ENCODE results near the gene MAN2A2.

Gene MAN2A2

DNA sequence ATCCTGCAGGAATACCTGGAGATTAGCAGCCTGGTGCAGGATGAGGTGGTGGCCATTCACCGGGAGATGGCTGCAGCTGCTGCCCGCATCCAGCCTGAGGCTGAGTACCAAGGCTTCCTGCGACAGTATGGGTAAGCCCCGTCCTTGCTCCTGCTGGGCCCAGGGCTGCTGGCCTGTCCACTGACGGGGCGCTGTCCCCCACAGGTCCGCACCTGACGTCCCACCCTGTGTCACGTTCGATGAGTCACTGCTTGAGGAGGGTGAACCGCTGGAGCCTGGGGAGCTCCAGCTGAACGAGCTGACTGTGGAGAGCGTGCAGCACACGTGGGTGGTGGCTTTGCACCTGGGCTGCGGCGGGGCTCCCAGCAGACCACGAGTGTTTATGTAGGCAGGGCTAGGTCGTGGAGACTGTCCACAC is 13.8 kb upstream of the MAN2A2 start:
- Histone ChIP-seq H3K27me3 (replicated peaks) (no peaks in the 10 kb centered on the region), H3K27ac (no peak overlapping the region), H3K36me3 (replicated peaks) (peaks cover 9% of the 10 kb centered on the region), H3K4me3 (ENCODE audit: low read depth, low read length) (no peak overlapping the region)
- in situ Hi-C loops (cut with HindIII; ENCODE audit: low pct_ligation_motif_present, low sequenced_read_pairs): no loop called here
- no peak for DNase-seq
- TF ChIP-seq, protein P1, sequence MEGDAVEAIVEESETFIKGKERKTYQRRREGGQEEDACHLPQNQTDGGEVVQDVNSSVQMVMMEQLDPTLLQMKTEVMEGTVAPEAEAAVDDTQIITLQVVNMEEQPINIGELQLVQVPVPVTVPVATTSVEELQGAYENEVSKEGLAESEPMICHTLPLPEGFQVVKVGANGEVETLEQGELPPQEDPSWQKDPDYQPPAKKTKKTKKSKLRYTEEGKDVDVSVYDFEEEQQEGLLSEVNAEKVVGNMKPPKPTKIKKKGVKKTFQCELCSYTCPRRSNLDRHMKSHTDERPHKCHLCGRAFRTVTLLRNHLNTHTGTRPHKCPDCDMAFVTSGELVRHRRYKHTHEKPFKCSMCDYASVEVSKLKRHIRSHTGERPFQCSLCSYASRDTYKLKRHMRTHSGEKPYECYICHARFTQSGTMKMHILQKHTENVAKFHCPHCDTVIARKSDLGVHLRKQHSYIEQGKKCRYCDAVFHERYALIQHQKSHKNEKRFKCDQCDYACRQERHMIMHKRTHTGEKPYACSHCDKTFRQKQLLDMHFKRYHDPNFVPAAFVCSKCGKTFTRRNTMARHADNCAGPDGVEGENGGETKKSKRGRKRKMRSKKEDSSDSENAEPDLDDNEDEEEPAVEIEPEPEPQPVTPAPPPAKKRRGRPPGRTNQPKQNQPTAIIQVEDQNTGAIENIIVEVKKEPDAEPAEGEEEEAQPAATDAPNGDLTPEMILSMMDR (IDR thresholded peaks at IDR 0.05; ENCODE audit: low read depth, low read length, missing control alignments): no peak

DNA sequence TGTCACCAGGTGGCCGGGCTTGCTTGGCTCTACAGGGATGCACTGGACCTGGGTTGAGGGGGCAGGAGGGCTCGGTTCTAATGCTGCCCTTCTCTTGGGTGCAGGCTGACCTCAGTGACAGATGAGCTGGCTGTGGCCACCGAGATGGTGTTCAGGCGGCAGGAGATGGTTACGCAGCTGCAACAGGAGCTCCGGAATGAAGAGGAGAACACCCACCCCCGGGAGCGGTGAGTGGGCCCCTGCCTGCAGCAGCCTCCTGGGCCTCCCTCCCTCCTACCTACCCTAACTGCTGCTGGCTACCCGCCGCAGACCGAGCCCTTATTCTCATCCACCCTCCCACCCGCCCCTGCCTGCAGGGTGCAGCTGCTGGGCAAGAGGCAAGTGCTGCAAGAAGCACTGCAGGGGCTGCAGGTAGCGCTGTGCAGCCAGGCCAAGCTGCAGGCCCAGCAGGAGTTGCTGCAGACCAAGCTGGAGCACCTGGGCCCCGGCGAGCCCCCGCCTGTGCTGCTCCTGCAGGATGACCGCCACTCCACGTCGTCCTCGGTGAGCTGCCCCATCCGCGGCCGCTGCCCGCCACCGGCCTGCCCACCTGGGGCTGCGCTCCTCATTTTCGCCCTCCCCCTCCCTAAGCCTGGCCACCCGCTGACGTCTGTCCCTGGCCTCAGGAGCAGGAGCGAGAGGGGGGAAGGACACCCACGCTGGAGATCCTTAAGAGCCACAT is 13.2 kb upstream of the MAN2A2 start:
- in situ Hi-C loops (cut with HindIII; ENCODE audit: low pct_ligation_motif_present, low sequenced_read_pairs): no loop called here
- no peak for DNase-seq
- Histone ChIP-seq H3K4me3 (ENCODE audit: low read depth, low read length) (no peak overlapping the region), H3K27ac (no peak overlapping the region), H3K27me3 (replicated peaks) (no peaks in the 10 kb centered on the region), H3K36me3 (replicated peaks) (peaks cover 9% of the 10 kb centered on the region)
- TF ChIP-seq, protein P1 (IDR thresholded peaks at IDR 0.05; ENCODE audit: low read depth, low read length, missing control alignments): no peak

DNA sequence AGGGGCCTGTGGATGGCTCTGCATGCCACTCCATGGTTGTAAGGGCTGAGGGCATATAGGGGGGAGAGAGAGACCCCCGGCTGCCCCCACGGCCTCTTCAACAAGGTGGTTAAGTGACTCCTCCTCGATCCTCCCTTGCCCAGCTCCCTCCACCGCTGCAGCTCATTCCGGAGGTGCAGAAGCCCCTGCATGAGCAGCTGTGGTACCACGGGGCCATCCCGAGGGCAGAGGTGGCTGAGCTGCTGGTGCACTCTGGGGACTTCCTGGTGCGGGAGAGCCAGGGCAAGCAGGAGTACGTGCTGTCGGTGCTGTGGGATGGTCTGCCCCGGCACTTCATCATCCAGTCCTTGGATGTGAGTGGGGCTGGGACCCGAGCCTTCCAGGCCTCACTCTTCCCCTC is 12.3 kb upstream of the MAN2A2 start:
- TF ChIP-seq, protein P1 (IDR thresholded peaks at IDR 0.05; ENCODE audit: low read depth, low read length, missing control alignments): no peak
- in situ Hi-C loops (cut with HindIII; ENCODE audit: low pct_ligation_motif_present, low sequenced_read_pairs): no loop called here

DNA sequence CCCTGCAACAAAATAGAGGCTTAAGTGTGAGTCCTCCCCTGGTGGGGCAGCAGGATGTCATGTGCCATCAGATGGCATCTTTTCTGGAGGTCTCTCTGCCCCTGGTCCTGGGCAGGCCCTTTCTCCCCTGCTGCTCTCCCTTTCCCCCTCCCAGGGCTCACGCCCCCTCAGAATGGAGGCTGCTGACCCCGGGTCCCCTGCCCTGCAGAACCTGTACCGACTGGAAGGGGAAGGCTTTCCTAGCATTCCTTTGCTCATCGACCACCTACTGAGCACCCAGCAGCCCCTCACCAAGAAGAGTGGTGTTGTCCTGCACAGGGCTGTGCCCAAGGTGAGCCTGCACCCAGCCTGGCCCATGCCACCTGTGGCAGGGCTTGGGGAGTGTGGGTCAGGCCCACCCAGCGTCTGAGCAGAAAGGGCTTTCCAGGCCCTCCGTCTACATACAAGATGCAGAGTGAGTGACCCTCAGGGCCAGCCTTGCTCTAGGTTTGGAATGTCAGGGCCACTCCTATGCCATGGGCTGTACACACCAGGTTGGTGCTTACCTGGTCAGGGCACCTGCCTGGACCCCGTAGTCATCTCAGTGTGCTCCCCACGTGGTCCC is 11.7 kb upstream of the MAN2A2 start:
- Histone ChIP-seq H3K4me3 (ENCODE audit: low read depth, low read length) (no peak overlapping the region), H3K27me3 (replicated peaks) (no peaks in the 10 kb centered on the region), H3K36me3 (replicated peaks) (peaks cover 9% of the 10 kb centered on the region), H3K27ac (no peak overlapping the region)
- in situ Hi-C loops (cut with HindIII; ENCODE audit: low pct_ligation_motif_present, low sequenced_read_pairs): no loop called here
- TF ChIP-seq, protein P1 (IDR thresholded peaks at IDR 0.05; ENCODE audit: low read depth, low read length, missing control alignments): no peak
- DNase-seq: no peak

More for the DNA sequence above, 12.3 kb upstream of the MAN2A2 start:
- no peak overlapping the region for H3K27ac ChIP-seq
- DNase-seq: no peak
- peaks cover 9% of the 10 kb centered on the region for H3K36me3 ChIP-seq (replicated peaks)
- no peaks in the 10 kb centered on the region for H3K27me3 ChIP-seq (replicated peaks)
- no peak overlapping the region for H3K4me3 ChIP-seq (ENCODE audit: low read depth, low read length)

DNA sequence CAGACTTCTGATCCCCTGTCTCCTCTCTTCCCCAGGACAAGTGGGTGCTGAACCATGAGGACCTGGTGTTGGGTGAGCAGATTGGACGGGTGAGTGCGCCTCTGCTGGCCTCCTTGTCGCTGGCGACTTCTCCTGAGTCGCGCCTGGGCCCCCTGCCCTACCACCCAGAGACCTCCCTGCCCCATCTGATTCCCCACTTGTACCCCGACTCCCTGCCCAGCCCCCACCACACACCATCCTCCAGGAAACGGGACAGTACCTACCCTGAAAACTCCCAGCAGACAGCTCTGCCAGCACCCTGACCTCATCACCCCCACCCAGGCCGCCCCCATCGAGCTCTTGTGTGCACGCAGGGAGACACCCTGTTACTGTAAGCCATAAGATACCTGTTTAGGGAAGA is 11.1 kb upstream of the MAN2A2 start:
- Histone ChIP-seq H3K27ac (no peak overlapping the region), H3K4me3 (ENCODE audit: low read depth, low read length) (no peak overlapping the region), H3K27me3 (replicated peaks) (no peaks in the 10 kb centered on the region), H3K36me3 (replicated peaks) (peaks cover 9% of the 10 kb centered on the region)
- in situ Hi-C loops (cut with HindIII; ENCODE audit: low pct_ligation_motif_present, low sequenced_read_pairs): no loop called here
- TF ChIP-seq, protein P1 (IDR thresholded peaks at IDR 0.05; ENCODE audit: low read depth, low read length, missing control alignments): no peak
- DNase-seq: no peak
